Measurements from ENCODE around the gene OVOL2.
A peak's percentile ranks its signal among the peaks of the same experiment; 100 is the strongest.

Gene OVOL2

GRCh38 chr20:18004384-18005031 is 53.2 kb downstream of the OVOL2 start:
- Histone ChIP-seq H3K4me3 (replicated peaks; ENCODE audit: insufficient read depth, low read length) (no peak overlapping the region), H3K27ac (replicated peaks) (no peak overlapping the region), H3K27me3 (ENCODE audit: insufficient read depth, poor library complexity, severe bottlenecking) (no peaks in the 10 kb centered on the region)
- DNase-seq (ENCODE audit: low read depth in 1 of 2, low spot score in 1 of 2) = no peak
- TF ChIP-seq REST (IDR thresholded peaks at IDR 0.05; ENCODE audit: insufficient replicate concordance, low read depth) (no peak), SPI1 (IDR thresholded peaks at IDR 0.05; ENCODE audit: borderline replicate concordance, low read depth) (no peak), POLR2AphosphoS5 (IDR thresholded peaks at IDR 0.05; ENCODE audit: low read depth) (no peak), GABPA (IDR thresholded peaks at IDR 0.05; ENCODE audit: low read depth) (no peak)
- TF ChIP-seq, protein P1, sequence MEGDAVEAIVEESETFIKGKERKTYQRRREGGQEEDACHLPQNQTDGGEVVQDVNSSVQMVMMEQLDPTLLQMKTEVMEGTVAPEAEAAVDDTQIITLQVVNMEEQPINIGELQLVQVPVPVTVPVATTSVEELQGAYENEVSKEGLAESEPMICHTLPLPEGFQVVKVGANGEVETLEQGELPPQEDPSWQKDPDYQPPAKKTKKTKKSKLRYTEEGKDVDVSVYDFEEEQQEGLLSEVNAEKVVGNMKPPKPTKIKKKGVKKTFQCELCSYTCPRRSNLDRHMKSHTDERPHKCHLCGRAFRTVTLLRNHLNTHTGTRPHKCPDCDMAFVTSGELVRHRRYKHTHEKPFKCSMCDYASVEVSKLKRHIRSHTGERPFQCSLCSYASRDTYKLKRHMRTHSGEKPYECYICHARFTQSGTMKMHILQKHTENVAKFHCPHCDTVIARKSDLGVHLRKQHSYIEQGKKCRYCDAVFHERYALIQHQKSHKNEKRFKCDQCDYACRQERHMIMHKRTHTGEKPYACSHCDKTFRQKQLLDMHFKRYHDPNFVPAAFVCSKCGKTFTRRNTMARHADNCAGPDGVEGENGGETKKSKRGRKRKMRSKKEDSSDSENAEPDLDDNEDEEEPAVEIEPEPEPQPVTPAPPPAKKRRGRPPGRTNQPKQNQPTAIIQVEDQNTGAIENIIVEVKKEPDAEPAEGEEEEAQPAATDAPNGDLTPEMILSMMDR (IDR thresholded peaks at IDR 0.05; ENCODE audit: insufficient read depth, low read length) = no peak

DNA sequence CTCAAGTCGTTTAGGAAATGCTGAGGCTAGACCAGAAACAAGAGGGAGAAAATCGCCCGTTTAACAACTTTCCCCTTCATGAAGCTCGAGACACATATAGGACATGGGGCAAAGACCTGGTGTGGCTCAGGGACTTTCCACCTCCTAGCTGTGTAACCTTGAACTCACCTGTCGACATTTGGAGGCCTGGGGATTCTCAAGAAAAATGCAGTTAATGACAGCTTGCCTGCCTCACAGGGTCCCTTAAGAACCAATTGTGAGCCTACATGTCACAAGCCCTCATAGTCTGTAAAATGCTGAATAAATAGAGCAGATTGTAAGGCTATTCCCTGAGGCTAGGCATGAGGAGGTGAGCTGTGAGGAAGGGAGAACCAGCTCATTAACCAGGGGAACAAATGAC is 53.8 kb downstream of the OVOL2 start:
- TF ChIP-seq, protein P1 (IDR thresholded peaks at IDR 0.05; ENCODE audit: insufficient read depth, low read length) = no peak
- TF ChIP-seq GABPA (IDR thresholded peaks at IDR 0.05; ENCODE audit: low read depth) (no peak), REST (IDR thresholded peaks at IDR 0.05; ENCODE audit: insufficient replicate concordance, low read depth) (no peak), SPI1 (IDR thresholded peaks at IDR 0.05; ENCODE audit: borderline replicate concordance, low read depth) (no peak), POLR2AphosphoS5 (IDR thresholded peaks at IDR 0.05; ENCODE audit: low read depth) (no peak)
- no peak overlapping the region for H3K27ac ChIP-seq (replicated peaks)
- no peak for DNase-seq (ENCODE audit: low read depth in 1 of 2, low spot score in 1 of 2)

GRCh38 chr20:18001131-18001921 is 56.4 kb downstream of the OVOL2 start:
- Histone ChIP-seq H3K4me3 (replicated peaks; ENCODE audit: insufficient read depth, low read length) (no peak overlapping the region), H3K27me3 (ENCODE audit: insufficient read depth, poor library complexity, severe bottlenecking) (no peaks in the 10 kb centered on the region), H3K27ac (replicated peaks) (no peak overlapping the region)
- DNase-seq (ENCODE audit: low read depth in 1 of 2, low spot score in 1 of 2) = peak in 1 of 2 experiments; percentile 17
- TF ChIP-seq POLR2AphosphoS5 (IDR thresholded peaks at IDR 0.05; ENCODE audit: low read depth) (no peak), REST (IDR thresholded peaks at IDR 0.05; ENCODE audit: insufficient replicate concordance, low read depth) (no peak), GABPA (IDR thresholded peaks at IDR 0.05; ENCODE audit: low read depth) (no peak), SPI1 (IDR thresholded peaks at IDR 0.05; ENCODE audit: borderline replicate concordance, low read depth) (no peak)
- TF ChIP-seq, protein P1 (IDR thresholded peaks at IDR 0.05; ENCODE audit: insufficient read depth, low read length) = no peak

More for the DNA sequence above, 53.8 kb downstream of the OVOL2 start:
- H3K4me3 ChIP-seq (replicated peaks; ENCODE audit: insufficient read depth, low read length) = no peak overlapping the region
- H3K27me3 ChIP-seq (ENCODE audit: insufficient read depth, poor library complexity, severe bottlenecking) = no peaks in the 10 kb centered on the region
